ENCODE results near the gene EMC8.

EMC8 gene

GRCh38 chr16:85782451-85782850, 16.9 kb downstream of the EMC8 start:
- CTCF ChIA-PET, result interaction anchor here (0.6 kb wide), 1 partner anchor 476 kb away, joined by 3 read pairs; no protein-coding TSS in a partner anchor
- Histone ChIP-seq H3K4me3 (ENCODE audit: low read depth, low read length) (no peak overlapping the region), H3K9me3 (ENCODE audit: control insufficient read depth, insufficient read depth, low read depth, low read length) (no peaks in the 10 kb centered on the region), H3K4me1 (ENCODE audit: control insufficient read depth, insufficient read depth, low read length) (no peaks in the 10 kb centered on the region), H3K27ac (ENCODE audit: extremely low read depth, low read depth, low read length) (no peak overlapping the region), H3K36me3 (ENCODE audit: control insufficient read depth in 2 of 2, insufficient read depth in 1 of 2, low read length in 2 of 2) (peaks cover 12 to 83% of the 10 kb centered on the region in 2 experiments)
- TF ChIP-seq PRDM4 (tag by site-specific recombination; IDR thresholded peaks at IDR 0.05) (no peak), ZFP69B (tag by site-specific recombination; IDR thresholded peaks at IDR 0.05) (no peak), ZNF211 (tag by site-specific recombination; IDR thresholded peaks at IDR 0.05; ENCODE audit: low read depth) (no peak), ZNF610 (tag by site-specific recombination; IDR thresholded peaks at IDR 0.05; ENCODE audit: borderline replicate concordance) (no peak), ZNF10 (tag by site-specific recombination; IDR thresholded peaks at IDR 0.05) (no peak), ZNF530 (tag by site-specific recombination; IDR thresholded peaks at IDR 0.05; ENCODE audit: low read depth) (no peak), ZNF792 (tag by site-specific recombination; IDR thresholded peaks at IDR 0.05) (no peak), ZNF658 (tag by site-specific recombination; IDR thresholded peaks at IDR 0.05) (no peak), ZBTB49 (tag by site-specific recombination; IDR thresholded peaks at IDR 0.05; ENCODE audit: low read depth) (no peak), ZNF626 (tag by site-specific recombination; IDR thresholded peaks at IDR 0.05) (no peak), ZNF558 (tag by site-specific recombination; IDR thresholded peaks at IDR 0.05) (no peak), IKZF3 (tag by site-specific recombination; IDR thresholded peaks at IDR 0.05) (no peak), ZNF184 (tag by site-specific recombination; IDR thresholded peaks at IDR 0.05) (no peak)
- TF ChIP-seq, protein P1, sequence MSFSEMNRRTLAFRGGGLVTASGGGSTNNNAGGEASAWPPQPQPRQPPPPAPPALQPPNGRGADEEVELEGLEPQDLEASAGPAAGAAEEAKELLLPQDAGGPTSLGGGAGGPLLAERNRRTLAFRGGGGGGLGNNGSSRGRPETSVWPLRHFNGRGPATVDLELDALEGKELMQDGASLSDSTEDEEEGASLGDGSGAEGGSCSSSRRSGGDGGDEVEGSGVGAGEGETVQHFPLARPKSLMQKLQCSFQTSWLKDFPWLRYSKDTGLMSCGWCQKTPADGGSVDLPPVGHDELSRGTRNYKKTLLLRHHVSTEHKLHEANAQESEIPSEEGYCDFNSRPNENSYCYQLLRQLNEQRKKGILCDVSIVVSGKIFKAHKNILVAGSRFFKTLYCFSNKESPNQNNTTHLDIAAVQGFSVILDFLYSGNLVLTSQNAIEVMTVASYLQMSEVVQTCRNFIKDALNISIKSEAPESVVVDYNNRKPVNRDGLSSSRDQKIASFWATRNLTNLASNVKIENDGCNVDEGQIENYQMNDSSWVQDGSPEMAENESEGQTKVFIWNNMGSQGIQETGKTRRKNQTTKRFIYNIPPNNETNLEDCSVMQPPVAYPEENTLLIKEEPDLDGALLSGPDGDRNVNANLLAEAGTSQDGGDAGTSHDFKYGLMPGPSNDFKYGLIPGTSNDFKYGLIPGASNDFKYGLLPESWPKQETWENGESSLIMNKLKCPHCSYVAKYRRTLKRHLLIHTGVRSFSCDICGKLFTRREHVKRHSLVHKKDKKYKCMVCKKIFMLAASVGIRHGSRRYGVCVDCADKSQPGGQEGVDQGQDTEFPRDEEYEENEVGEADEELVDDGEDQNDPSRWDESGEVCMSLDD (tag by site-specific recombination; IDR thresholded peaks at IDR 0.05), result no peak
- TF ChIP-seq, protein P2, sequence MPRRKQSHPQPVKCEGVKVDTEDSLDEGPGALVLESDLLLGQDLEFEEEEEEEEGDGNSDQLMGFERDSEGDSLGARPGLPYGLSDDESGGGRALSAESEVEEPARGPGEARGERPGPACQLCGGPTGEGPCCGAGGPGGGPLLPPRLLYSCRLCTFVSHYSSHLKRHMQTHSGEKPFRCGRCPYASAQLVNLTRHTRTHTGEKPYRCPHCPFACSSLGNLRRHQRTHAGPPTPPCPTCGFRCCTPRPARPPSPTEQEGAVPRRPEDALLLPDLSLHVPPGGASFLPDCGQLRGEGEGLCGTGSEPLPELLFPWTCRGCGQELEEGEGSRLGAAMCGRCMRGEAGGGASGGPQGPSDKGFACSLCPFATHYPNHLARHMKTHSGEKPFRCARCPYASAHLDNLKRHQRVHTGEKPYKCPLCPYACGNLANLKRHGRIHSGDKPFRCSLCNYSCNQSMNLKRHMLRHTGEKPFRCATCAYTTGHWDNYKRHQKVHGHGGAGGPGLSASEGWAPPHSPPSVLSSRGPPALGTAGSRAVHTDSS (tag by site-specific recombination; IDR thresholded peaks at IDR 0.05), result no peak
- POLR2A ChIA-PET, result no interaction called here

DNA sequence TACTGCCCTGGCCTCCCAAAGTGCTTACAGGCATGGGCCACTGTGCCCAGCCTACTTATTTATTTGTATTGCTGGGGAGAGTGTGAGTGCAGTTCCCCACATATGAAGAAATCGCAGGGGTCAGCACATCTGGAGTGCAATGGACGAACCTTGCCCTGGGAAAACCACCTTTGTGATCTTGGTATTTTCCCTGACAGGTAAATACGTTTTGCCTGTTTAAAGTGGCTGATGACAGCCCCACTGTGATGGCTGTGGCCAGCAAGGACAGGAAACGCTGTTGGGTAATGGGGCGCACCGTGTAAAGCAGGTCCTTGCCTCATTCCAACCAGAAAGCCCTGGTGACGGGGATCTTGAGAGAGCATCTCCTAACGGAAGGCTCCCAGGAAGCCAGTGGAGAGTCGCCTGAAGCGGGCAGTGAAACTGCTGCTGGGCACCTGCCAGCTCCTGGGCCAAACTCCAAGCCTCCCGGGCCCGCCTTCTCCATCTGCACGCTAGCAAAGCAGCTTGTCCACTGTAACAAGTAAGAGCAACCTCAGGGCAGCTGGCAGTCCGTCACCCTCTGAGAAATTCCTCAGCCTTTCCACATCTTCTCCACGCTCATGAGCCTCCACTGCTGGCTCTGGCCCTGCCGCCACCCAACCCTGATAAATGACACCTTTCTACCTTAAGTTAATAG, 17.5 kb downstream of the EMC8 start:
- Histone ChIP-seq H3K27ac (ENCODE audit: extremely low read depth, low read depth, low read length) (no peak overlapping the region), H3K4me3 (ENCODE audit: low read depth, low read length) (no peak overlapping the region), H3K9me3 (ENCODE audit: control insufficient read depth, insufficient read depth, low read depth, low read length) (no peaks in the 10 kb centered on the region), H3K36me3 (ENCODE audit: control insufficient read depth in 2 of 2, insufficient read depth in 1 of 2, low read length in 2 of 2) (peaks cover 12 to 83% of the 10 kb centered on the region in 2 experiments), H3K4me1 (ENCODE audit: control insufficient read depth, insufficient read depth, low read length) (no peaks in the 10 kb centered on the region)
- POLR2A ChIA-PET, result no interaction called here
- CTCF ChIA-PET, result interaction anchor here (0.6 kb wide), 1 partner anchor 8 kb away, joined by 3 read pairs; no protein-coding TSS in a partner anchor
- TF ChIP-seq KLF9 (tag by site-specific recombination; IDR thresholded peaks at IDR 0.05; ENCODE audit: low read depth) (no peak), ZNF639 (tag by site-specific recombination; IDR thresholded peaks at IDR 0.05) (no peak)

All from HEK293 (cell line).